Motor neuron (in vitro differentiated cells): ENCODE data around the gene PTMA. TPM values are rescaled to one million over a fixed set of nuclear protein-coding genes. Genes with fewer than 3 reads are reported as not detected.

Source experiments
- ATAC-seq, 8 experiments: fragments of 200-7000 bp; cut with Tn5 transposase; replicated peaks in 6 of 8; 2 replicates each; pipeline ENCODE4 v1.8.0; 2021; ENCODE audit warnings: mild to moderate bottlenecking in 8 of 8, moderate library complexity in 8 of 8
- H3K27ac ChIP-seq, 2 donors: fragments of 250-450 bp; sonication (Bioruptor Pico); 2 replicates each; pipeline ENCODE4 v1.9.0; 2021; ENCODE audit warnings: antibody characterized with exemption in 2 of 2, mild to moderate bottlenecking in 2 of 2, moderate library complexity in 1 of 2
- H3K4me1 ChIP-seq, 2 donors: fragments of 250-450 bp; sonication (Bioruptor Pico); replicated peaks in 1 of 2; 2 replicates each; pipeline ENCODE4 v1.6.1; 2021; ENCODE audit warnings: antibody characterized with exemption in 2 of 2, mild to moderate bottlenecking in 2 of 2, moderate library complexity in 1 of 2
- H3K4me3 ChIP-seq, 5 donors: fragments of 250-450 bp; sonication (Bioruptor Pico); 2 replicates each; pipeline ENCODE4 v1.9.0; 2021; ENCODE audit warnings: antibody characterized with exemption in 5 of 5, mild to moderate bottlenecking in 5 of 5, moderate library complexity in 4 of 5
- WGBS, 10 experiments: fragments of 450-650 bp; shearing (Covaris generic); methylation state at CpG; one replicate each; pipeline ENCODE4 v1.0.0; 2022; 5-methylcytosine and 5-hydroxymethylcytosine counted together
- in situ Hi-C, 9 experiments: fragments of 400-800 bp; cut with MboI; loops; one replicate each; pipeline ENCODE4 v1.15.0; 2021; ENCODE audit warnings: low sequenced_read_pairs in 9 of 9, low pct_unique_long_range_greater_than_20kb in 2 of 9; ENCODE audit not compliant: unreplicated experiment in 9 of 9
- total RNA-seq, 8 experiments: library from RNA; unstranded; fragments of 300-600 nt; gene quantifications; 2 replicates each; pipeline versions ENCODE4 v1.2.3 to v1.2.4, GENCODE V29; 2022

PTMA gene
- total RNA-seq, 8 experiments from 2014 or later = 664 to 2,104 (median 1,514) TPM

DNA sequence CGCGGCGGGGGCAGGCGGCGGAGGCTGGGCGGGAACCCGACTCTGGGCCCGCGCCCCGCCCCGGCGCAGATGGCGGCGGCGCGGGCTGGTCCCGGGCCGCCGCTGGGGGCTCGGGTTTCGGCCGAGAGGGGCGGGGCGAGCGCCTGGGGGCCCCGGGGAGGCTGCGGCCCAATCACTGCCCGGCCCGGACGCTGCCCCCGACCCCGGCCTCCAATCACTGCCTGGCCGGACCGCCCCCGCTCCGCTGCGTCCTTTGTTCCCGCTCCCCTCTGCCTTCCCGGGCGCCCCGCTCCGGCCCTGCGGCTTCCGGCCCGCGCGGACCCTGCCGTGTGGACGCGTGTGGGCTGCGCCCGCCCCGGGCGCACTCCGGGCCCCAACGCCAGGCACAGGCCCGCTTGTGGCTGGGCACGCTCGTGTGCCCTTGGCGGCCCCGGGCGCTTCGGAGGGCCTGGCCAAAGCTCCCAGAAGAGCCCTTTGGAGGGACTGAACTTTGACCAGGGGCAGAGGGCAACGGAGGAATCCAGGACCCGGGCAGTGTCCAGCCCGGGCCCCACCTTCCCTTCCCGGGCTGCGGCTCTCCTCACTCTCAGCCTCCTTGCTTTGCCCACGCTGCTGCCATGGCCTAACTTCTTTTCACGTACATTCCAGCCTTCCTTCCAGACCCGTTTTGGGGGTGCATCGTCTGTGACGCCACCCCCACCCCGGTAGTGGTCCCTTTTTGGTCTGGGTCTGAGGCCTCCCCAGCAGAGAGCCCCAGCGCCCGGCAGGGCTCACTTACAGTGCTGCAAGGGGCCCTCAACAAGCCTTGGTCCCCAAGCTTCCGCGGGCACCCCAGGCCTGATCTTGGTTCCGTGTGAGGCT is 27.1 kb upstream of the PTMA start:
- Histone ChIP-seq H3K27ac (peak overlapping the region; percentile 57 to 80), H3K4me1 (peaks cover 12 to 19% of the 10 kb centered on the region in 2 donors), H3K4me3 (peak overlapping the region; percentile 4 to 34 (median 26))
- in situ Hi-C loops = no loop called here
- ATAC-seq = peak; percentile 72 to 92 (median 86)
- 0 to 52% (median 39%) methylated on average over 1 to 8 of the region's 79 CpGs; no CpG with 5 or more reads in 6 of the 10 experiments for WGBS, 10 experiments

DNA sequence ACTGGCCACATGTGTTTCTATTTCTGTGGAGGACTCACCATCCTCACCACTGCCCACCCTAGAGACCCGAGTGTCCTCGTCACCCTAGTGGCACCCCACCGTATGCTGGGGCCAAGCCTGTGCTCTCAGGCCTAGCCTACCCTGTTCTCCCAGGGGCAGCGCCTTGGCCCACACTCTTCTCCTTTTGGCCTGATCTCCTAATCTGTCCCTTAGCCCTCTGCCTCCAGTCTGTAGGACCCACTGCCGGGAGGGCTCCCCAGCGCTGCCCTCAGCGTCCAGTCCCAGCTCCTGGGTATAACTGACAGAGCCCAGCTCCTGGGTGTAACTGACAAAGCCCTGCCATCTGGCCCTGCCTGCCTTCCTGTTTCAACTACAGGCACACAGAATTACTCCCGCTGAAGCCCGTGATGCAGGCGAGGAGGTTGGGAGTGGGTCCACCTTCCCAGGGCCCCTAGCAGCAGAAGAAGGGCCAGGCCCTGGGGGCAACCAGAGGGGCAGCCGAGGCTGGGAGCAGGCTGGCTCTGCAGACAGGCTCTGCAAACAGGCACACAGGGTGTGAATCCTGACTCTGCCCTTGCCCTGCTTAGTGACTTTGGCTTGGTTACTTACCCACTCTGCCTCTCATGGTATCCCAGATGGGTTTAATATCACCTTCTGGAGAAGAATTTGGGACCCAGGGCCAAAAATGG is 25.6 kb upstream of the PTMA start:
- WGBS, 10 experiments = 40 to 100% (median 86%) methylated on average over 1 to 6 of the region's 11 CpGs; no CpG with 5 or more reads in 4 of the 10 experiments
- Histone ChIP-seq H3K4me1 (peaks cover 21 to 26% of the 10 kb centered on the region in 2 donors), H3K27ac (peak overlapping the region in 1 of 2 donors; percentile 48), H3K4me3 (no peak overlapping the region)
- ATAC-seq = peak in 3 of 8 experiments; percentile 0 to 1 (median 1)
- in situ Hi-C loops = no loop called here

DNA sequence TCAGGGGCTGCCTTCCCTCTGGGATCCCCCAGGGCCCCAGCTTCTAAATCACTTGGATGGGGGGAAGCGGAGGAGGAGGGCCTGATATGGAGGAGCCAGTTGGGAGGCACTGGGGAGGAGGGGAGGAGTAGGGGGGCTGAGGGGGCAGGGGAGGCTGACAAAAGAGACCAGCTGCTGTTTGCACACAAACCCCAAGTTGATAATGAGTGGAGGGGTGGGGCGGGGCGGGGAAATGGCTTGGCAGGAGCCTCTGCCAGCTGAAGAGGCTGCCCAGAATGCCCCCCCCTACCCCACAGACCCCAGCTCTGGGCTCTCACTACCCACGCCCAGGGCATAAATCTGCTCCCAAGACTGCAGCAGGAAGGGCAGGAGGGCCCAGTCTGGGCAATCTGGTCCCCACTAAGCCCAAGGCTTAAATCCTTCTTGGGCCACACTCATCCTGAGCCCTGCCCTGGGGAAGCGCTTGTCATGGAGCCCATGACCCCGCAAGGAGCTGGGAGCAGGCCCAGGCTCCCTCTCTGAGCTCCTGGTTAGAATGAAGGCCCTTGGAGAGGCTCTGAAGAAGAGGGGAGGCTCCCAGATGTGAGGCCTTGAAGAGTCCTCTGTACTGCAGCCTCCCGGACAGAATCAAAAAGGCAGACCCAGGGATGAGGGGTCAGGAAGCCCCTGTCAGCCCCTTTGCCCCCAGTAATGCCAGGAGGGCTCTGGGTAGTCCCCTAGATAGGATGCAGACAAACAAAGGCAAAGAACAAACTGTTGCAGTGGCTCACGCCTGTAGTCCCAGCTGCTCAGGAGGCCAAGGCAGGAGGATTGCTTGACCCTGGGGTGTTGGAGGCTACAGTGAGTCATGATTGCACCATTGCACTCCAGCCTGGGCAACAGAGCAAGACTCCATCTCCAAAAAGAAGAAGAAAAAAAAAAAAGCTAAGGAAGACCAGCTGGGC is 24.8 kb upstream of the PTMA start:
- Histone ChIP-seq H3K4me1 (peaks cover 23 to 30% of the 10 kb centered on the region in 2 donors), H3K27ac (no peak overlapping the region), H3K4me3 (no peak overlapping the region)
- 86 to 100% (median 100%) methylated on average over 1 to 2 of the region's 8 CpGs; no CpG with 5 or more reads in 7 of the 10 experiments for WGBS, 10 experiments
- in situ Hi-C loops = no loop called here
- no peak for ATAC-seq

DNA sequence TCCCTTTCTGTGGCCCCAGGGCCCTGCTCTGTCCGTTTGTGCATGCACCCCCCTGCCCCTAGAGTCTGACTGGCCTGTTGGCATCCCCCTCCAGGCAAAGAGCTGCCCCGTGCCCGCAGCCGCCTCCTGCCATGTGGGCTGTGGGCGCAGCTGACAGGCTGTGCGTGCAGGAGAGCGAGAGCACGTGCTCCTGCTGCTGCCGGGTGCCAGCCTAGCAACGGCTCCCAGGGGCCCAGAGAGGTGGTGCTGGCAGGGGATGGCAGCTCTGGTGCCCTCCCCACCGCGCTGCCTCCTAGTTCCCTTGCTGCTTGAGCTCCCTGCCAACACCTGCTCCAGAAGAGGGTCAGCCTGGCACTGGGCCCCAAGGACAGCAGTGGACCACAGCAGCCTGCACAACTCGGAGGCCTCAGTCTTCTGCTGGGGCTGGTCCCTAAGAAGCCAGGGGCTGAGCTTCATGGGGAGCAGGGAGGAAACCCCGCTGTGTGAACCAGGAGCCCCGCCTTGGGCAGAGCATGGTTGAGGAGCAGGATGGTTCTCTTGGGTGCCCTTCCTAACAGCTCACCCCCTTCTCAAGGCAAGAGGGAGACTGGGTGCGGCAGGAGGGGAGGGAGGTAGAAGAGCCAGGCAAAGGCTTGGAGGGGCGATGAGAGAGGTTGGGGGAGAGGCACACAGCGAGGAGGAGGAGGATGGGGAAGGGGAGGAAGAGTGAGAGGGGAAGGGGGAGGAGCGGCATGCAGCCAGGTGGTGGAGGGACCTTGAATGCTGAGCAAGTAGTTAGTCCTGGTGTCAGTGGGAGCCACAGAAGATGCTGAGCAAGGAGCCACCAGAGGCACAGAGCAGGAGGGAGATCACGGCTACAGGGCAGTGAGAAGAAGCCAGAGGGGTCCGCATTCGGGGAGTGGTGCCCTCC is 23.8 kb upstream of the PTMA start:
- Histone ChIP-seq H3K4me3 (no peak overlapping the region), H3K27ac (no peak overlapping the region), H3K4me1 (peaks cover 29 to 30% of the 10 kb centered on the region in 2 donors)
- 82 to 93% methylated on average over 2 to 3 of the region's 22 CpGs; no CpG with 5 or more reads in 8 of the 10 experiments for WGBS, 10 experiments
- ATAC-seq = peak in 1 of 8 experiments; percentile 33
- in situ Hi-C loops = no loop called here

DNA sequence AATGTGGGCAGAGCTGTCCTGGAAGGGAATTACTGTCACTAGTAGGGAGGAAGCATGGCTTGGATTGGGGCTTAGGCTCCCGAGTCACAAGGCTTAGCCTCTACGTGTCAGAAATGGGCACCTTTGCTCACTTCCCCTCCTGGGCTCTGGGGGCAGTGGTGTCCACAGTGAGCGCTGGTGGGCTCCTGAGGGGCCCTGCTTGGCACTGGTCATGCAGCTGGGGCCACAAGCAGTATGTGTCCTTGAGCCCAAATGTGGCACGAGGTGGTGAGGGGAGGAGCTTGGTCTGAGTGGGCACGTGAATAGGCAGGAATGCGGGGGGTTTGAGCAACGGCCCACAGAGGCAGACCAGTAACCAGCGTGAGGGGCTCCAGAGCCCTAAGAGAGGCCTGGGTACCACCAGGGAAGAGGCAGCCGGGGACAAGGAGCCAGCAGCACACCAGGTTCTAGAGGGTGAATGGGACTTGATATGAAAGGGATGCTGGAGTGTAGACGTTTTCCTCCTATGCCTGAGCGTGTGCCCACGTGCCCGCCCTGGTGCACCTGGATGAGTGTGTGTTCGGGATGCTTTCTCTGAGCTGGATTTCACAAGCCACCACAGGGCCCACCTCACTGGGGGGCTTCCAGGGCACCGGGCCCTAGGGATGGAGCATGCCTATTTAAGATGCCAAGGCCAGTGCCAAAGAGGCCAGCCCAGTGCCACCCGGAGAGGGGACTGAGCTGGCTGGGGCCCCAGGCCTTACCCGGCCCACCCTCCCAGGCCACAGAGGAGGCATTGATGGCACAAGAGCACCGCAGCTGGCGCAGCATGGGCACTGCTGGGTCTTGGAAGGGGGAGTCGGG is 22.8 kb upstream of the PTMA start:
- no peak overlapping the region for H3K27ac ChIP-seq
- WGBS, 10 experiments = 20 to 80% (median 61%) methylated on average over 1 to 11 of the region's 20 CpGs; no CpG with 5 or more reads in 3 of the 10 experiments
- in situ Hi-C loops = no loop called here
- ATAC-seq = no peak
- peaks cover 26 to 30% of the 10 kb centered on the region in 2 donors for H3K4me1 ChIP-seq
- H3K4me3 ChIP-seq = no peak overlapping the region

DNA sequence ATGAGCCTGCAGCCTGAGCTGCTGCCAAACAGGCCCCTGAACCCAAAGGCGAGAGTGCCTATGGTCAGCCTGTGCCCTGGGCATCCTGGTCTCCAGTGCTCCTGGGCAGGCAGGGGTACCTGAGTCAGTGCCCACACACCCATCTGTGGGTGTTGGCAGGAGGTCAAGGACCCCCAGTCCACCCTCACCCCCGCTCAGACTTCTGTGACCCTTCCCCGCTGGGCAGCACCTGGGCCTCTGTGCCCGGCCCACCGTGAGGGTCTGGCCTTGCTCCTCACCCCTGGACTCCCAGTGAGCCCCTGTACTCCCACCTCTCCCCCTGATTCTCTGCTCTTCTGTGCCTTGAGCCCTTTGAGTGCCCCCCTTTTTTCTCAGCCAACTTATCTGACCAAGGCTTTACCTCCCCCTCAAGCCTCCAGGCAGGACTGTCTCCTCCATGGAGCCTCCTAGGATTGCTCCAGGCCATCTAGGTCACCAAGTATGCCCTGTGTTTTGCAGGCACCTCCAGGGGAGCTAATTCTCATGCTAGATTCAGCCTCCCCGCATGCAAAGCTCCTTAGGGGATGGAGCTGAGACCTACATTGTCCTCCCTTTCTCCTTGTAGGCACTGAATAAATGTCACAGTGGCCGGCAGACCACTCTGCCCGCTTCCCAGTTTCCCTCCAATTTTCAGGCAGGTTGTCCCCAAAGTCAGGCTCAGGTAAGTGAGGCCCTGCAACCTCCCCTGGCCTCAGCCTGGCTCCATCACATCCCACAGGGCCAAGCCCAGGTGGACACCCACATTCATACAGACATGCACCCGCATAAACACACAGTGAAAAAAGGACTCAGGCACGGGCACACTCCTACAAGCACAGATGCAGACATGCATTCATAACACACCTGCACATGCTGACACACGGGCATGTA is 21.9 kb upstream of the PTMA start:
- ATAC-seq = no peak
- no peak overlapping the region for H3K4me3 ChIP-seq
- 33 to 78% (median 62%) methylated on average over 1 to 5 of the region's 11 CpGs; no CpG with 5 or more reads in 3 of the 10 experiments for WGBS, 10 experiments
- peaks cover 22 to 25% of the 10 kb centered on the region in 2 donors for H3K4me1 ChIP-seq
- in situ Hi-C loops = no loop called here
- no peak overlapping the region for H3K27ac ChIP-seq

DNA sequence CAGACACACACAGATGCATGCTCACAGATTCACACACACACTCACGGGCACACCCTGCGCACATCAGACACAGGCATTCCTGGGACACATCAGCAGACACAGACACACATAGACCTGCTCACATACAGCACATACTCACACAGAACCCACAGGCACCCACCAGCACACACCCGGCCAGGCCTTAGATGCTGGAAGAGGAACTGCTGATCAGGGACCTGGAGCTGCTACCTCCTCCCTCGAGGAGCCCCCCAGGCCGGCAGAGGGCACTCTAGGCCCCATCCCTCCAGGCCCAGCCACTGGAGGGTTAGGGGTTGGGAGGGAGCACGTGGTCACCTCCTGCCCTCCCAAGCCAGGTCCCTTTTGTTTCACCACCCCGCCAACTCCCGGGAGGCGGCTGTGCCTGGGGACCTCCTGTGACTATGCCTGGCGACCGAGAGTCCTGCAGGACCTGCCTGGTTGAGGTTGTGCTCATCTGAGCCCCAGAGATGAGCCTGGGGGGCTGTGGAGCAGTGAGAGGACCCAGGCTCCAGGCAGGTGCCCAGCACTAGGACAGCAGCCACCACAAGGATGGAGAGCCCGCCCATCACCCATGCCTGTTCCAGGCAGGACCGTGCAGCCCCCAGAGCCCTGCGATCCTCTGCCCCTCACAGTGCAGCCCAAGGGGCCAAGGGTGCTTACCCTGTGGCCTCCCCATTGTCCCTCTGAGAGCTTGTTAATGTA is 21.0 kb upstream of the PTMA start:
- Histone ChIP-seq H3K4me1 (peaks cover 19 to 20% of the 10 kb centered on the region in 2 donors), H3K4me3 (peak overlapping the region in 4 of 5 donors; percentile 3 to 39 (median 28)), H3K27ac (peak overlapping the region; percentile 29 to 75)
- 30 to 80% (median 50%) methylated on average over 1 to 2 of the region's 14 CpGs; no CpG with 5 or more reads in 7 of the 10 experiments for WGBS, 10 experiments
- peak; percentile 82 to 95 (median 90) for ATAC-seq
- in situ Hi-C loops = no loop called here

DNA sequence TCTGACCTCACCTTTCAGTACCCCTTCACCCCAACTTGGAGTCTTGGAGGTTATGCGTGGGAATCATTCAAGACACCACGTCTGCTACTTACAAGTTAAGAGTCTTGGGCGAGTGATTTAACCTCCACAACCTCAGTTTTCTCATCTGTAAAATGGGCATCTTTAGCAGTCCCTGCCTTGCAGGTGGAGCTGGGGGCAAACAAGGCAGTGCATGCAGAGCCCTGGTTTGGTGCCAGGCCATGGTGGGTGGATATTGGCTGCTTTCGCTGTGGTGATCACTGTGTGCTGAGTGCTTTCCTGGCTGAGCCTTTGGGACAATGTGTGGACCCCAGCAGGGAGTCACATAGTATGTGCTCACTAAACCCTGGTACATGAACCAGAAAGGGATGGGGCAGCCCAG is 20.4 kb upstream of the PTMA start:
- no peak overlapping the region for H3K27ac ChIP-seq
- ATAC-seq = no peak
- H3K4me1 ChIP-seq = peaks cover 13 to 17% of the 10 kb centered on the region in 2 donors
- in situ Hi-C loops = no loop called here
- WGBS, 10 experiments = 92 to 100% (median 96%) methylated on average over 1 to 2 of the region's 4 CpGs; no CpG with 5 or more reads in 6 of the 10 experiments
- H3K4me3 ChIP-seq = peak overlapping the region in 3 of 5 donors; percentile 25 to 39 (median 32)

DNA sequence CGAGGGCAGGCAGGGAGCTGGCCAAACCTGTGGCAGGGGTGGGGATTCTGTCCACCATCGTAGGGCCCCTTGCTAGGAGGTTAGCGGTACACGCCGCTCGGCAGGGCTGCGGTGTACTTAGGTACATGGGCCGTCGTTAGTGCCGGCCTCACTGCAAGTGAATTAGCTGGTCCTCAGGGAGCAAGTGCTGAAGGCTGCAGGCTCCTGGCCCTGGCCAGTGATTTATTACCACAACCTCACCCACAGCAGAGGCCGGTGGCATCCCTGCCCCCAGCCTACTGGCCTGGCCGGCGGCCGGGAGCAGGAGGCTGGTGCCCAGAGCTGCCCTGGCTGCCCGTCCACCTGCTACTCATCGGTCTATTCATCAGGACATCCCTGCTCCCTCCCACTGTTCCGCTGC is 19.6 kb upstream of the PTMA start:
- Histone ChIP-seq H3K4me1 (peaks cover 11 to 16% of the 10 kb centered on the region in 2 donors), H3K4me3 (no peak overlapping the region), H3K27ac (peak overlapping the region; percentile 26 to 43)
- ATAC-seq = peak in 2 of 8 experiments; percentile 5 to 24
- in situ Hi-C loops = no loop called here
- WGBS, 10 experiments = 64 to 70% methylated on average over 6 to 9 of the region's 17 CpGs; no CpG with 5 or more reads in 8 of the 10 experiments
